GM10266 (cell line): ENCODE data around the gene DISC1.

Experiments used
- DNase-seq: peaks from one replicate; pipeline ENCODE4 v3.0.0; 2012; ENCODE audit errors: extremely low spot score
- CTCF ChIP-seq: IDR thresholded peaks from 2 replicates; pipeline ENCODE4 v1.5.1; 2012; ENCODE audit warnings: mild to moderate bottlenecking, low read depth; ENCODE audit not compliant: control insufficient read depth, insufficient read depth; ENCODE audit errors: missing control alignments

Gene DISC1

GRCh38 chr1:231707407-231707806 lies 80.8 kb downstream of the DISC1 start:
- DNase-seq: no peak
- TF ChIP-seq CTCF: no peak

GRCh38 chr1:231708394-231708793 lies 81.8 kb downstream of the DISC1 start:
- TF ChIP-seq CTCF: no peak
- DNase-seq: no peak

- no peak for TF ChIP-seq CTCF
Observed at GRCh38 chr1:231714440-231714839, 87.8 kb downstream of the DISC1 start.

GRCh38 chr1:231715816-231716722 lies 89.5 kb downstream of the DISC1 start:
- TF ChIP-seq CTCF: no peak
- DNase-seq: no peak

More at GRCh38 chr1:231714440-231714839, 87.8 kb downstream of the DISC1 start:
- DNase-seq: no peak

- TF ChIP-seq CTCF: no peak
- no peak for DNase-seq
Observed at GRCh38 chr1:231716879-231717278, 90.3 kb downstream of the DISC1 start.

- TF ChIP-seq CTCF: no peak
- DNase-seq: no peak
Observed at GRCh38 chr1:231719485-231720183, 93.0 kb downstream of the DISC1 start.
